Measurements from ENCODE around the gene CDH5.

CDH5 gene

GRCh38 chr16:66418165-66418962 is 51.9 kb downstream of the CDH5 start:
- H3K4me3 ChIP-seq (ENCODE audit: low read depth, low read length, poor library complexity, severe bottlenecking), result no peak overlapping the region
- no peaks in the 10 kb centered on the region for H3F3A ChIP-seq (ENCODE audit: insufficient read depth, low read length)
- H3K4me1 ChIP-seq (ENCODE audit: insufficient read depth, low read length, severe bottlenecking), result no peaks in the 10 kb centered on the region
- H3K36me3 ChIP-seq (ENCODE audit: insufficient read depth, low read length), result peaks cover 3% of the 10 kb centered on the region; the same call in 1 of the 2 replicates
- peaks cover 7% of the 10 kb centered on the region; the same call in 1 of the 2 replicates for H3K9me3 ChIP-seq (ENCODE audit: low read length)
- H3K4me2 ChIP-seq (ENCODE audit: low read length), result no peak overlapping the region
- H4K20me1 ChIP-seq (ENCODE audit: insufficient read depth, low read length), result no peaks in the 10 kb centered on the region
- no peaks in the 10 kb centered on the region for H3K9me2 ChIP-seq (ENCODE audit: low read depth, low read length)
- TF ChIP-seq EZH2 (IDR thresholded peaks at IDR 0.05; ENCODE audit: borderline replicate concordance, low read length), result no peak
- no peak for TF ChIP-seq CTCF (IDR thresholded peaks at IDR 0.05; ENCODE audit: low read length)
- H3K79me2 ChIP-seq (ENCODE audit: insufficient read depth, low read length), result no peaks in the 10 kb centered on the region
- H3K27me3 ChIP-seq (ENCODE audit: insufficient read depth, low read length), result peaks cover 9% of the 10 kb centered on the region; the same call in 1 of the 2 replicates
- H2AFZ ChIP-seq (ENCODE audit: low read length), result no peak overlapping the region
- no peak overlapping the region for H3K9ac ChIP-seq (ENCODE audit: low read length)
- no peak overlapping the region for H3K27ac ChIP-seq (ENCODE audit: low read depth, low read length, poor library complexity, severe bottlenecking)

- Histone ChIP-seq H3K9me2 (ENCODE audit: low read depth, low read length) (no peaks in the 10 kb centered on the region), H3K4me3 (ENCODE audit: low read depth, low read length, poor library complexity, severe bottlenecking) (no peak overlapping the region), H3K36me3 (ENCODE audit: insufficient read depth, low read length) (peaks cover 3% of the 10 kb centered on the region; the same call in 1 of the 2 replicates), H3K4me2 (ENCODE audit: low read length) (no peak overlapping the region), H3K4me1 (ENCODE audit: insufficient read depth, low read length, severe bottlenecking) (no peaks in the 10 kb centered on the region), H2AFZ (ENCODE audit: low read length) (no peak overlapping the region), H3K27me3 (ENCODE audit: insufficient read depth, low read length) (peaks cover 7% of the 10 kb centered on the region; the same call in 1 of the 2 replicates), H3K9me3 (ENCODE audit: low read length) (peaks cover 7% of the 10 kb centered on the region; the same call in 1 of the 2 replicates), H3K27ac (ENCODE audit: low read depth, low read length, poor library complexity, severe bottlenecking) (no peak overlapping the region), H4K20me1 (ENCODE audit: insufficient read depth, low read length) (no peaks in the 10 kb centered on the region), H3F3A (ENCODE audit: insufficient read depth, low read length) (no peaks in the 10 kb centered on the region), H3K79me2 (ENCODE audit: insufficient read depth, low read length) (no peaks in the 10 kb centered on the region), H3K9ac (ENCODE audit: low read length) (no peak overlapping the region)
- no peak for TF ChIP-seq EZH2 (IDR thresholded peaks at IDR 0.05; ENCODE audit: borderline replicate concordance, low read length)
- TF ChIP-seq CTCF (IDR thresholded peaks at IDR 0.05; ENCODE audit: low read length), result no peak
These were observed 53.0 kb downstream of the CDH5 start for GRCh38 chr16:66419527-66419926.

- TF ChIP-seq CTCF (IDR thresholded peaks at IDR 0.05; ENCODE audit: low read length), result no peak
- no peak for TF ChIP-seq EZH2 (IDR thresholded peaks at IDR 0.05; ENCODE audit: borderline replicate concordance, low read length)
- H3K79me2 ChIP-seq (ENCODE audit: insufficient read depth, low read length), result no peaks in the 10 kb centered on the region
- H3F3A ChIP-seq (ENCODE audit: insufficient read depth, low read length), result no peaks in the 10 kb centered on the region
- peaks cover 7% of the 10 kb centered on the region; the same call in 1 of the 2 replicates for H3K9me3 ChIP-seq (ENCODE audit: low read length)
- H3K4me2 ChIP-seq (ENCODE audit: low read length), result no peak overlapping the region
- no peak overlapping the region for H3K4me3 ChIP-seq (ENCODE audit: low read depth, low read length, poor library complexity, severe bottlenecking)
- no peaks in the 10 kb centered on the region for H3K4me1 ChIP-seq (ENCODE audit: insufficient read depth, low read length, severe bottlenecking)
- H3K27me3 ChIP-seq (ENCODE audit: insufficient read depth, low read length), result peaks cover 7% of the 10 kb centered on the region; the same call in 1 of the 2 replicates
- H3K9me2 ChIP-seq (ENCODE audit: low read depth, low read length), result no peaks in the 10 kb centered on the region
- no peak overlapping the region for H3K9ac ChIP-seq (ENCODE audit: low read length)
- no peaks in the 10 kb centered on the region for H4K20me1 ChIP-seq (ENCODE audit: insufficient read depth, low read length)
- H3K27ac ChIP-seq (ENCODE audit: low read depth, low read length, poor library complexity, severe bottlenecking), result no peak overlapping the region
- H3K36me3 ChIP-seq (ENCODE audit: insufficient read depth, low read length), result peaks cover 3% of the 10 kb centered on the region; the same call in 1 of the 2 replicates
- H2AFZ ChIP-seq (ENCODE audit: low read length), result no peak overlapping the region
These were observed 53.9 kb downstream of the CDH5 start for GRCh38 chr16:66420396-66420795.

Data from OCI-LY1 (cell line).